Neural crest cell (in vitro differentiated cells): ENCODE measurements around the gene TNNT1. TPM values are rescaled to one million over a fixed set of nuclear protein-coding genes. Genes with fewer than 3 reads are reported as not detected.
"Not testable (repeated sequence)": the region's sequence is repeated elsewhere in the genome, so short reads cannot be mapped to it uniquely, and the experiment has no call there.

ENCODE experiments used
- DNase-seq: peaks from one replicate; pipeline ENCODE4 v3.0.0; 2021; ENCODE audit warnings: low read depth, mixed read lengths, low spot score
- H3K27ac Mint-ChIP-seq: one replicate; pipeline ENCODE4 v1.8.0; 2021; ENCODE audit warnings: mild to moderate bottlenecking, mixed read lengths; ENCODE audit not compliant: unreplicated experiment
- H3K27me3 Mint-ChIP-seq: 2 replicates; pipeline ENCODE4 v1.8.0; 2021; ENCODE audit warnings: low read depth, mild to moderate bottlenecking, mixed read lengths
- H3K36me3 Mint-ChIP-seq: 2 replicates; pipeline ENCODE4 v1.8.0; 2021; ENCODE audit warnings: low read depth, mild to moderate bottlenecking, mixed read lengths
- H3K4me1 Mint-ChIP-seq: 2 replicates; pipeline ENCODE4 v1.8.0; 2021; ENCODE audit warnings: mixed read lengths
- H3K4me3 Mint-ChIP-seq: one replicate; pipeline ENCODE4 v1.8.0; 2021; ENCODE audit warnings: mild to moderate bottlenecking, mixed read lengths
- H3K9me3 Mint-ChIP-seq: 2 replicates; pipeline ENCODE4 v1.8.0; 2021; ENCODE audit warnings: mixed read lengths
- total RNA-seq: library from RNA; stranded (reverse); gene quantifications from 2 replicates; pipeline ENCODE4 v1.2.1, GENCODE V29; 2021
- TF ChIP-seq, protein P1 (sequence below): fragments of 200-600 bp; sonication (generic); conservative IDR thresholded peaks from 2 replicates; pipeline ENCODE4 v1.5.0; 2021; ENCODE audit warnings: antibody characterized with exemption, mild to moderate bottlenecking

TNNT1 gene
- total RNA-seq, 1 donor from 2014 or later, result not detected

DNA sequence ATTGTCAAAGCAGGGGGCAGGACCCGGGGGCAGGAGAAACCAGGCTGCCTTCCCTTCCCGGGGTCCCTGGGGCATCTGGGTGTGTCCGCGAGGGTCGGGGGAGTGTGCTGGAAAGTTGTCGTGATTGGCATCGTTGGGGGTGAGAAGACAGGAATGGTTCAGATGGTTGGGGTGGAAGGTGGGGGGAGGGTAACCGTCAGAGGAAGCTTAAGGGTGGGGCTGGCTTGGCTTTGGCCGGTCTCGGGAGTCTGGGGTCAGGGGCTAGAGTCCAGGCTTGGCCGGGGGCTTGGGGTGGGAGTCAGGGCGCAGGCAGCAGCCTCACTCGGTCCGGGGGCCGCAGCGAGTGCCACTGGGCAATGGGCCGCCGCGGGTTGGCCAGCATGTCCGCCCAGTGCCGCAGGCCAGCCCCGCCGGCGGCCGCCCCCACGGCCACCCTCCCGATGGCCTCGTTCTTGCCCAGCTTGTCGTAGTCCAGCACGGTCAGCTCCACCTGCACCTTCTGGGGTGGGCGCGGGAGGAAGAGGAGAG lies 24.2 kb upstream of the TNNT1 start:
- Mint-ChIP-seq H3K9me3 (no peaks in the 10 kb centered on the region), H3K36me3 (peaks cover 3% of the 10 kb centered on the region)

DNA sequence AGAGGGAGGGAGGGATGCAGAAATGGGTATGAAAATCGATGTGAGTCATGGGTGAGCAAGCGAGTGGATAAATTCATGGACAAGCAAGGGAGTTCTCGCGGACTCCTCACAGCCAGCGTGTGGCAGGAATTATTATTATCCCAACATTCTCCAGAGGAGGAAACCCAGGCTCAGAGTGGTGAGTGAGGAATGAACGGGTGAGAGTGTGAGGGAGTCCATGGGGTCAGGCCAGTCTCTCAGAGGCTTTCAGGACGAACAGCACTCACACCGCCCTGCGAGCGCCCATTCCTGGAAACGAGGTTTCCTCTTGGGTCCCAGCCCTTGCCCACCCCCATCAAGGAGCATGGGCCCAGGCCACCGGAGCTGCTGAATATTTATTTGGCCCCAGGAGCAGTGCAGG lies 23.7 kb upstream of the TNNT1 start:
- H3K27ac Mint-ChIP-seq, result no peak overlapping the region
- peaks cover 94% of the 10 kb centered on the region for H3K27me3 Mint-ChIP-seq
- peaks cover 5% of the 10 kb centered on the region for H3K4me1 Mint-ChIP-seq
- peaks cover 3% of the 10 kb centered on the region for H3K36me3 Mint-ChIP-seq
- H3K9me3 Mint-ChIP-seq, result no peaks in the 10 kb centered on the region
- no peak for DNase-seq
- TF ChIP-seq, protein P1, sequence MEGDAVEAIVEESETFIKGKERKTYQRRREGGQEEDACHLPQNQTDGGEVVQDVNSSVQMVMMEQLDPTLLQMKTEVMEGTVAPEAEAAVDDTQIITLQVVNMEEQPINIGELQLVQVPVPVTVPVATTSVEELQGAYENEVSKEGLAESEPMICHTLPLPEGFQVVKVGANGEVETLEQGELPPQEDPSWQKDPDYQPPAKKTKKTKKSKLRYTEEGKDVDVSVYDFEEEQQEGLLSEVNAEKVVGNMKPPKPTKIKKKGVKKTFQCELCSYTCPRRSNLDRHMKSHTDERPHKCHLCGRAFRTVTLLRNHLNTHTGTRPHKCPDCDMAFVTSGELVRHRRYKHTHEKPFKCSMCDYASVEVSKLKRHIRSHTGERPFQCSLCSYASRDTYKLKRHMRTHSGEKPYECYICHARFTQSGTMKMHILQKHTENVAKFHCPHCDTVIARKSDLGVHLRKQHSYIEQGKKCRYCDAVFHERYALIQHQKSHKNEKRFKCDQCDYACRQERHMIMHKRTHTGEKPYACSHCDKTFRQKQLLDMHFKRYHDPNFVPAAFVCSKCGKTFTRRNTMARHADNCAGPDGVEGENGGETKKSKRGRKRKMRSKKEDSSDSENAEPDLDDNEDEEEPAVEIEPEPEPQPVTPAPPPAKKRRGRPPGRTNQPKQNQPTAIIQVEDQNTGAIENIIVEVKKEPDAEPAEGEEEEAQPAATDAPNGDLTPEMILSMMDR, result no peak
- H3K4me3 Mint-ChIP-seq, result peak overlapping the region; percentile 69

More for the DNA sequence above, 24.2 kb upstream of the TNNT1 start:
- Mint-ChIP-seq H3K4me1 (peaks cover 5% of the 10 kb centered on the region), H3K27me3 (peaks cover 97% of the 10 kb centered on the region), H3K27ac (no peak overlapping the region), H3K4me3 (peak overlapping the region; percentile 70)
- DNase-seq, result no peak
- TF ChIP-seq, protein P1, result no peak

DNA sequence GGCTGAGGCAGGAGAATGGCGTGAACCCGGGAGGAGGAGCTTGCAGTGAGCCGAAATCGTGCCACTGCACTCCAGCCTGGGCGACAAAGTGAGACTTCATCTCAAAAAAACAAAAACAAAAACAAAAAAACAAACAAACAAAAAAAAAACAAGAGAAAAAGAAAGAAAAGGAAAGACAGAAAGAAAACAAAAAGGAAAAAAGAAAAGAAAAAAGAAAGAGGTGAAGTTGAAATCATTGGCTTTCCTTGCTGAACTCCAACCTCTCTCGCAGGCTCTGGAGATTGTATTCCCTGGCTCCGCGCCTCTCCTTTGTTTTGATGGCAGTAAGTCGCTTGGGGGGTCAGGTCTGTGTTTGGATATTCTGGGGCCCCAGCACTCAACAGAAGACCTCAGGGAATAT lies 23.3 kb upstream of the TNNT1 start:
- DNase-seq, H3K36me3 Mint-ChIP-seq, H3K4me1 Mint-ChIP-seq, H3K9me3 Mint-ChIP-seq, H3K27ac Mint-ChIP-seq: not testable (repeated sequence)
- Mint-ChIP-seq H3K4me3 (peak overlapping the region; percentile 69), H3K27me3 (peaks cover 92% of the 10 kb centered on the region)

DNA sequence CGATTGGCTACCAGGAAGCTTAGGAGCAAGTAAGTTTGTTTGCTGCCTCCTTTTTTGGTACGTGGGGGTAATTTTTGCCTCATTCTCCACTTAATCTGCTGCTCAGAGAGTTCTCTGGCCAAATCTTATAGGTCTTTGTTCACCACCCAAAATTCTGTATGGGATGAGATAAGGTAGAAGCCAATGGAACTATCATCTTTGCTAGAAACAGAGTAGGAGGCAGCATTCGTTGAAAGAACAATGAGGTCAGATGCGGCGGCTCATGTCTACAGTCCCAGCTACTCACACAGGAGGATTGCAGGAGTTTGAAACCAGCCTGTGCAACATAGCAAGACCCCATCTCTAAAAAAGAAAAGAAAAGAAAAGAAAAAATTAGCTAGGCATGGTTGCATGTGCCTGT lies 22.4 kb upstream of the TNNT1 start:
- H3K27me3 Mint-ChIP-seq, result peaks cover 91% of the 10 kb centered on the region
- H3K4me1 Mint-ChIP-seq, result peaks cover 13% of the 10 kb centered on the region
- TF ChIP-seq, protein P1, result no peak
- H3K36me3 Mint-ChIP-seq, result peaks cover 3% of the 10 kb centered on the region
- no peak overlapping the region for H3K27ac Mint-ChIP-seq
- H3K9me3 Mint-ChIP-seq, result no peaks in the 10 kb centered on the region
- DNase-seq, result no peak
- H3K4me3 Mint-ChIP-seq, result no peak overlapping the region

DNA sequence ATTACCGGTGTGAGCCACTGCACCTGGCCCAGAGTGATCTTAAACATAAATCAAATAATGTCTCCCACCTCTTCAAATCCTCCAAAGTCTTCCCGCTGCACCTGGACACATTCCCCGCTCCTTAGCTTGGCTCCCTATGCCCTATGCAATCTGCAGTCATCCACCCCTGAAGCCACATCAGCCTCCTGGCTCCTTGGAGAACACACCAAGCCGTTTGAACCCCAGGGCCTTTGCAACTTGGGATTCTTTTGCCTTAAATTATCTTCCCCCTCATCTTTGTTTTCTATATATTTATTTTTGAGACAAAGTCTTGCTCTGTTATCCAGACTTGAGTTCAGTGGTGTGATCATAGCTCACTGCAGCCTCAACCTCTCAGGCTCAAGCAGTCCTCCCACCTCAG lies 20.1 kb upstream of the TNNT1 start:
- Mint-ChIP-seq H3K9me3 (no peaks in the 10 kb centered on the region), H3K27me3 (peaks cover 75% of the 10 kb centered on the region), H3K36me3 (peaks cover 3% of the 10 kb centered on the region), H3K4me1 (peaks cover 16% of the 10 kb centered on the region), H3K4me3 (peak overlapping the region; percentile 62), H3K27ac (no peak overlapping the region)
- TF ChIP-seq, protein P1, result no peak
- DNase-seq, result no peak

DNA sequence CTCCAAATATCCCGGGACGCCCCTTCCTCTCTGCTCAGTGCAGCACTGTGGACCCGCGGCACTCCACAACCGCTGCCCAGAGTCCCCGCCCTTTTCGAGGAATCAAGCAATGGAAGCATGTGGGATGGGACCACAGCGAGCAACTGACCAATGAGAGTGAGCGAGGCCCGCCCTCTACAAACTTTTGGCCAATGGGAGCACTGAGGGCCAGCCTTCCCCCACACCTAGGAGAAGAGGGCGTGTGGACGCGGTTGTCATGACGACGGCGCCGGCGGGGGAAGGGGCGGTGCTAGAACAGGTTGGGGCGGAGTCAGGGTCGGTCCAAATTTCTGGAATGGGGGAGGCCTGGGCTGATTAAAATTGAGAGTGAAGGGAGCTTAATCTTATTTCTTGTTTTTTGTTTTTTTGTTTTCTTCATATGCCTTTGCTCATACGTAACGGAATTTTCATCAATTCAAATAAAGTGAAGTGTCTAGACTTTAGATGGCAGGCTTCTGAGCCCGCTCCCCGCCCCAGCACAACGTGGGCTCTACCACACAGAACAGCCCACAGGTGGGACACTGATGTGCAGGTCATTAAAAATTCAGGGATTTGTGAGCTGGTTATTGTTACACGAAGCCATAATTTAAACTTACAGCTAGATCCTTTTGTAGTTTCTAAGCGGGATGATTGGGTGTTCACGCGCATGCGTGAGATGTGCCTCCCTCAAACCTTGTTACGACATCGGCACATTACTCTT lies 17.7 kb upstream of the TNNT1 start, which contains the start of gene DNAAF3:
Gene DNAAF3, minus strand, starts transcription at position 84 of the 739 bp plus-strand sequence. CDS start 200 bp downstream, outside the sequence.
- H3K4me3 Mint-ChIP-seq, result peak within 1 kb of the TSS; percentile 95
- H3K36me3 Mint-ChIP-seq, result no peaks in the 10 kb centered on the region
- TF ChIP-seq, protein P1, result no peak
- H3K9me3 Mint-ChIP-seq, result no peaks in the 10 kb centered on the region
- H3K27me3 Mint-ChIP-seq, result peaks cover 60% of the 10 kb centered on the region
- H3K27ac Mint-ChIP-seq, result peak within 1 kb of the TSS; percentile 95
- peaks cover 11% of the 10 kb centered on the region for H3K4me1 Mint-ChIP-seq
- peak; percentile 99 for DNase-seq
